Measurements from ENCODE around the gene ACTL7B. TPM values are rescaled to one million over a fixed set of nuclear protein-coding genes. Genes with fewer than 3 reads are reported as not detected.

Gene ACTL7B
- total RNA-seq, 2 donors from 2014 or later = not detected

- Histone ChIP-seq H3K4me1 (ENCODE audit: control insufficient read depth in 1 of 2, low read depth in 2 of 2) (no peaks in the 10 kb centered on the region), H3K27me3 (replicated peaks; ENCODE audit: insufficient read depth) (no peaks in the 10 kb centered on the region), H3K36me3 (no peaks in the 10 kb centered on the region), H3K9me3 (no peaks in the 10 kb centered on the region), H3K27ac (no peak overlapping the region), H3K4me3 (no peak overlapping the region)
- no peak for ATAC-seq (ENCODE audit: insufficient number of reproducible peaks, low FRiP score, low read depth)
- TF ChIP-seq CTCF (IDR thresholded peaks at IDR 0.05) = no peak
- DNase-seq (ENCODE audit: low spot score) = no peak
Measured at GRCh38 chr9:108861464-108861863, 5.7 kb upstream of the ACTL7B start.

GRCh38 chr9:108860764-108861163 lies 5.0 kb upstream of the ACTL7B start:
- no peak for DNase-seq (ENCODE audit: low spot score)
- H3K27me3 ChIP-seq (replicated peaks; ENCODE audit: insufficient read depth) = no peaks in the 10 kb centered on the region
- no peak for ATAC-seq (ENCODE audit: insufficient number of reproducible peaks, low FRiP score, low read depth)
- H3K4me3 ChIP-seq = no peak overlapping the region
- H3K4me1 ChIP-seq (ENCODE audit: control insufficient read depth in 1 of 2, low read depth in 2 of 2) = no peaks in the 10 kb centered on the region
- H3K9me3 ChIP-seq = no peaks in the 10 kb centered on the region
- TF ChIP-seq CTCF (IDR thresholded peaks at IDR 0.05) = no peak
- no peak overlapping the region for H3K27ac ChIP-seq
- no peaks in the 10 kb centered on the region for H3K36me3 ChIP-seq

- Histone ChIP-seq H3K4me1 (ENCODE audit: control insufficient read depth in 1 of 2, low read depth in 2 of 2) (no peaks in the 10 kb centered on the region), H3K4me3 (no peak overlapping the region), H3K9me3 (no peaks in the 10 kb centered on the region), H3K36me3 (no peaks in the 10 kb centered on the region), H3K27ac (no peak overlapping the region), H3K27me3 (replicated peaks; ENCODE audit: insufficient read depth) (no peaks in the 10 kb centered on the region)
- ATAC-seq (ENCODE audit: insufficient number of reproducible peaks, low FRiP score, low read depth) (no peak), DNase-seq (ENCODE audit: low spot score) (no peak)
- no peak for TF ChIP-seq CTCF (IDR thresholded peaks at IDR 0.05)
Measured at GRCh38 chr9:108860354-108860753, 4.6 kb upstream of the ACTL7B start.

GRCh38 chr9:108859459-108860114 lies 3.8 kb upstream of the ACTL7B start:
- H3K36me3 ChIP-seq = no peaks in the 10 kb centered on the region
- H3K9me3 ChIP-seq = no peaks in the 10 kb centered on the region
- ATAC-seq (ENCODE audit: insufficient number of reproducible peaks, low FRiP score, low read depth) (no peak), DNase-seq (ENCODE audit: low spot score) (no peak)
- no peak for TF ChIP-seq CTCF (IDR thresholded peaks at IDR 0.05)
- no peak overlapping the region for H3K4me3 ChIP-seq
- no peak overlapping the region for H3K27ac ChIP-seq
- H3K27me3 ChIP-seq (replicated peaks; ENCODE audit: insufficient read depth) = no peaks in the 10 kb centered on the region
- no peaks in the 10 kb centered on the region for H3K4me1 ChIP-seq (ENCODE audit: control insufficient read depth in 1 of 2, low read depth in 2 of 2)

- Histone ChIP-seq H3K9me3 (no peaks in the 10 kb centered on the region), H3K4me3 (no peak overlapping the region), H3K27ac (no peak overlapping the region), H3K27me3 (replicated peaks; ENCODE audit: insufficient read depth) (no peaks in the 10 kb centered on the region), H3K4me1 (ENCODE audit: control insufficient read depth in 1 of 2, low read depth in 2 of 2) (no peaks in the 10 kb centered on the region), H3K36me3 (no peaks in the 10 kb centered on the region)
- ATAC-seq (ENCODE audit: insufficient number of reproducible peaks, low FRiP score, low read depth) (no peak), DNase-seq (ENCODE audit: low spot score) (no peak)
- no peak for TF ChIP-seq CTCF (IDR thresholded peaks at IDR 0.05)
Measured at GRCh38 chr9:108857572-108857971, 1.8 kb upstream of the ACTL7B start.
